GM19438 (cell line): ENCODE measurements around the gene C10orf62.
"Not testable (repeated sequence)": the region's sequence is repeated elsewhere in the genome, so short reads cannot be mapped to it uniquely, and the experiment has no call there.

Source experiments
- ATAC-seq: cut with Tn5 transposase; IDR thresholded peaks from one replicate; pipeline ENCODE4 v1.9.1; 2021; ENCODE audit warnings: low read depth; ENCODE audit not compliant: unreplicated experiment

The C10orf62 gene

DNA sequence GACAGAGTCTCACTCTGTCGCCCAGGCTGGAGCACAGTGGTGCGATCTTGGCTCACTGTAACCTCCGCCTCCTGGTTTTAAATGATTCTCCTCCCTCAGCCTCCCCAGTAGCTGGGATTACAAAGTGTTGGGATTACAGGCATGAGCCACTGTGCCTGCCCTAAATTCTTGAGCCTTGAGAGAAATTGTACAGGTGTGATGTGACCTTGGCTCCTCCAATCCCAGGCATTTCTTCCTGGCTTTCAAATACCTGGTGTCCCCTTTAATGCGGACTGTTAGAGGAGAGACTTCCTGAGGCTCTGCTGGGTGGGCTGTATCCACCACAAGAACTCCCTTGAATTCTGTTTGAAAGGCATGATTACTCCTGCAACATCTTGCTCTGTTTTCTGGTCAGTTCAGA, 28.8 kb downstream of the C10orf62 start:
- ATAC-seq: no peak

GRCh38 chr10:97618733-97619132, 29.2 kb downstream of the C10orf62 start:
- no peak for ATAC-seq

DNA sequence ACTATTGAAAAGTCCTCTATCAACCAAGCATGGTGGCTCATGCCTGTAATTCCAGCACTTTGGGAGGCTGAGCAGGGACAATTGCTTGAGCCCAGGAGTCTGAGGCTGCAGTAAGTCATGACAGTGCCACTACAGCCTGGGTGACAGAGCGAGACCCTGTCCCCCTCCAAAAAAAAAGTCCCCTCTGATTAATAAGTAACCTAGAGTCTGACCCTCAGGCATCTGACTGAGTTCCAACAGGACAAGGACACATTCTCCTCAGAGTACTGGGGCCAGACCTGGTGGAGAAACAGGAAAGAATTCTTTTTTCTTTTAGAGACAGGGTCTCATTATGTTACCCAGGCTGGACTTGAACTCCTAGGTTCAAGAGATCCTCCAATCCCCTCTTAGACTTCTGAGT, 33.8 kb downstream of the C10orf62 start:
- no peak for ATAC-seq

- ATAC-seq: no peak
These were observed 38.2 kb downstream of the C10orf62 start for GRCh38 chr10:97627731-97628130.

DNA sequence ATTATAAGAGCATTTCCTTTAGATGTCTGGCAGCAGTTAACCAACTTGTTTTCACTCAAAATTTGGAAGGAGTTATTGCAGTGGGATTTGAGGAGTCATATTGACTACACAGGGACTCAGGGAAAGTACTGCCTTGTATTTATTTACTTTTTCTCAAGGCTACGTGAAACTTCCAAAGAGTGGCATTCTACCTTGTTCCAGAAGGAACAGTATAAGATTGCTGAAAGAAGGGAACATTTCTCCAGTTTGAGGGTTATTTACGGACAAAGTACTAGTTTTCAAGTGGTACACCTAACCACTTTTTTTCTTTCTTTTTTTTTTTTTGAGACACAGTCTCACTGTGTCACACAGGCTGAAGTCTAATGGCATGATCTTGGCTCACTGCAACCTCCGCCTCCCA, 38.7 kb downstream of the C10orf62 start:
- ATAC-seq: no peak

GRCh38 chr10:97629289-97629688, 39.8 kb downstream of the C10orf62 start:
- no peak for ATAC-seq

GRCh38 chr10:97631098-97631497, 41.6 kb downstream of the C10orf62 start:
- ATAC-seq: no peak

- ATAC-seq: peak; percentile 99
These were observed 43.7 kb downstream of the C10orf62 start, which contains the start of gene MORN4 for GRCh38 chr10:97632949-97633884. Gene MORN4, minus strand, starts transcription at chr10:97633500. Its CDS starts 13,847 bp downstream, at chr10:97619653.

GRCh38 chr10:97633921-97634320, 44.4 kb downstream of the C10orf62 start:
- ATAC-seq: no peak

GRCh38 chr10:97635577-97635976, 46.1 kb downstream of the C10orf62 start:
- ATAC-seq: no peak

DNA sequence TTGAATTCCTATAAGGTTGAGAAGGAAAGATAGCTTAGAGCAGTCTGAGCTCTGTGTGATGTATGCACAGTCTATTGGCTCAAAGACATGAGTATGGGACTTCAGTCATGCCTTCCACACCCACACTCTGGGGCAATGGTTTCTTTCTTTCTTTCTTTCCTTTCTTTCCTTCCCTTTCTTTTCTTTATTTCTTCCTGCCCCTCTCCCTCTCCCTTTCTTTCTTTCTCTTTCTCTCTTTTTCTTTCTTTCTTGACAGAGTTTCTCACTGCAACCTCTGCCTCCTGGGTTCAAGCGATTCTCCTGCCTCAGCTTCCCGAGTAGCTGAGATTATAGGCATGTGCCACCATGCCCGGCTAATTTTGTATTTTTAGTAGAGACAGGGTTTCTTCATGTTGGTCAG, 49.6 kb downstream of the C10orf62 start:
- ATAC-seq: not testable (repeated sequence)

DNA sequence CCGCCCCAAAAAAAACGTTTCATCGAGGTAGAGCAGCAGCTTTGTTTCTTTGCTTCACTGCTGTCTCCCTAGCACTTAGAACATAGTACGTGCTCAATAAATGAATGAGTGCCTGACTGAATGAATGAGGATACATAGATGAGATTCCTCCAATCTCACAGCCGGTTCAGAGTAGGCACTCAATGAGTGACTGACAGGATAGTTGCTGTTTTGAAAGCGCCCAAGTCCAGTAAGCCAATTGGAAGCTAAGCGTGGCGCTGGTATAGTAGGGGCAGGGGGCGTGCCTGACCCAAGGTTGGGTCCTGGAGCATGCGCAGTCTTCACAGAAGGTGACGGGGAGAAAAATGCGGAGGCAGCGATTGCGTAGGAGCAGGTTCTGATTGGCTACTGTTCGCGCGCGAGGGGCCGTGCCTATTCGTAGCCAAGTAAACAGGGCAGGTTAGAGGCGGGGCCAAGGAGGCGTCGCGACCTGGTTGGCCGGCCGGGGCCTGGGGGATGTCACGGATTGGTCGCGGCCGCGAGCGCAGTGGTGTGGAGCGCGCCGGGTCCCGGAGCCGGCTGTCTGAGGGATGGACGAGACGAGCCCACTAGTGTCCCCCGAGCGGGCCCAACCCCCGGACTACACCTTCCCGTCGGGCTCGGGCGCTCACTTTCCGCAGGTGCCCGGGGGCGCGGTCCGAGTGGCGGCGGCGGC, 50.8 kb downstream of the C10orf62 start, which contains the start of gene PI4K2A:
Gene PI4K2A, plus strand, starts transcription at position 498 of the 694 bp plus-strand sequence. Its CDS starts 72 bp downstream, at position 570.
- ATAC-seq: peak; percentile 95
